ENCODE measurements around the gene SLC38A8.

SLC38A8 gene

DNA sequence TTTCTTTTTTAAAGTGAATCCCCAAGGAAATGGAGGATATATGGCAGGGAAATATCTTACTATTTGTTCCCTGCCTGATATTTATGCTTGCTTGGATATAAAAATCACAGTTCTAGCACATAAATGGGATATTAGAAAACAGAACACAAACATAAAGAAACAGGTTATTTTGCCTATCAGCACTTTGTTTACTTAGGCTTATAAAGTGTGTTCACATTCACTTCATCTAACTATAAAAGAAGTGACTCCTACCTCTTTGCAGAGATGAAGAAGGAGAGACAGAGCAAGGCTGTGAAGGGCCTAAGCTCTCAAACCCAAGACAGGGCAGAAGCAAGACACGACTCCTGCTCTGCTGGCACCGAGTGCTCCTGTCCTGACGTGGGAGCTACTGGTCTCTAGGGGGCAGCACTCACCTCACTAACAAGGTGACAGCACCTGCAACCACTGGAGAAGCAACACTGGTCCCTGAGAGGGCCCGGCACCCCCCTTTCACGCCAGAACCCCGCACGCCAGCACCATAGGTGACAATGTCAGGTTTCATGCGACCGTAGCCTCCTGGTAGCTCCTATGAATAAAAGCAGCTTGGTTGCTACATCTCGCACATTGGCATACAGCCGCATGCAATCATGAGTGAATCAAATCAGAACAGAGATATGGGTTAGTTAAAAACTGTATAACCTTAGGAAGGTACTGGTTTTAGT is 42.1 kb upstream of the SLC38A8 start:
- Histone ChIP-seq H3K36me3 (ENCODE audit: control insufficient read depth in 1 of 2, insufficient read depth in 2 of 2, low read length in 2 of 2) (peaks cover 42 to 85% of the 10 kb centered on the region in 2 donors), H3K27ac (ENCODE audit: low read depth, low read length) (no peak overlapping the region), H3K4me3 (ENCODE audit: low read depth in 1 of 2, low read length in 2 of 2) (no peak overlapping the region), H3K27me3 (ENCODE audit: control insufficient read depth in 1 of 2, insufficient read depth in 2 of 2, low read length in 2 of 2) (no peaks in the 10 kb centered on the region), H3K4me1 (ENCODE audit: control insufficient read depth in 1 of 2, insufficient read depth in 2 of 2, low read length in 2 of 2) (peaks cover 12 to 17% of the 10 kb centered on the region in 2 donors), H3K9me3 (ENCODE audit: control insufficient read depth in 1 of 2, low read length in 2 of 2) (no peaks in the 10 kb centered on the region), H3K9ac (ENCODE audit: low read depth in 1 of 2, low read length in 2 of 2) (no peak overlapping the region)

DNA sequence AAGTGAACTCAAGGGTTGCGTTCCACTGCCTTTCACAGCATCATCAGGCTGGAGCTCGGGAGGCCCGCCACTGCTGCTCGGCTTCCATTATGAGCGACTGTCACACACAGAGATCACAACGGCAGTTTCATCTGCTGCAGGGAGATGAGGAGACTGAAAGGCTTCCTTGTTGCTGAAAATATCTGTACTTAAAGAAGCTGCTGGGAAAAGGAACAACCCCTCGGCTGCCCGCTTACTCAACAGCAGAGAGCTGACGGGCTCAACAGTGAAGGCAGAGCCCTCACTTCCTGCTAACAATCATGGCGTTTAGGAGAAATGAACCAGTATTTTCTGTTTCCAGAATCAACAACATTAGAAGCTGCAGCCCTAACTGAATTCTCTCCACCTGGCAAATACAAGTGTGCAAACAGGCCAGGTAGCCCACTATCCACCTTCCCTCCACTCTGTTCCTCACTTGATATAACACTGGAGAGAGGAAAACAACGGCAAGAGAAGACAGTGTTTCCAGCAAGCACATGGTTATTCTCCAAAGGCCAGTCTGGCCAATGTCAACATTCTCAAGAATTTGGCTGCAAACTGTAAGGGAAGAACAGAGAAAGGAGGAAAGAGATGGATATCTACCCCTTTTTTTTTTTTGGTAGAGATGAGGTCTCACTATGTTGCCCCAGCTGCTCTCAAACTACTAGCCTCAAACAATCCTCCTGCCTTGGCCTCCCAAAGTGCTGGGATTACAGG is 40.4 kb upstream of the SLC38A8 start:
- Histone ChIP-seq H3K36me3 (ENCODE audit: control insufficient read depth in 1 of 2, insufficient read depth in 2 of 2, low read length in 2 of 2) (peaks cover 45 to 81% of the 10 kb centered on the region in 2 donors), H3K27ac (ENCODE audit: low read depth, low read length) (no peak overlapping the region), H3K27me3 (ENCODE audit: control insufficient read depth in 1 of 2, insufficient read depth in 2 of 2, low read length in 2 of 2) (no peaks in the 10 kb centered on the region), H3K4me3 (ENCODE audit: low read depth in 1 of 2, low read length in 2 of 2) (no peak overlapping the region), H3K9ac (ENCODE audit: low read depth in 1 of 2, low read length in 2 of 2) (no peak overlapping the region), H3K9me3 (ENCODE audit: control insufficient read depth in 1 of 2, low read length in 2 of 2) (no peaks in the 10 kb centered on the region), H3K4me1 (ENCODE audit: control insufficient read depth in 1 of 2, insufficient read depth in 2 of 2, low read length in 2 of 2) (peaks cover 1 to 7% of the 10 kb centered on the region in 2 donors)

DNA sequence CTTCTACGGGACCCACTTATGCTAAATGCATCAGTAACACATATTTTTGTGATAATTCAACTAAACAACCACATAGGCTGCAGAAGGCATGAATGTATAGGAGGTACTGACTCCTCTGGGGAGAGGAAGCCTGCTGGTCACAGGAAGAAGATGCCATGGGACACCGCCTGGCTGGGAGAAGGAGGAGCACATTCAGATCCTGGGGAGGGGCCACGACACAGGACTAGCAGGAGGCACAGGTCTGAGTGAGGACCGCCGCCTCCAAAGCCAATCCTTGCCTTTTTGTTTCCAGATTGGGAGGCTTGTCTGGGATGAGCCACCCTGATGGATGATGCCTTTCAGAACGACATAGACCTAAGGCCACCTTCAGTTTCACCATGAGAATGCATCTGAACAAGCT is 39.5 kb upstream of the SLC38A8 start:
- Histone ChIP-seq H3K9me3 (ENCODE audit: control insufficient read depth in 1 of 2, low read length in 2 of 2) (no peaks in the 10 kb centered on the region), H3K9ac (ENCODE audit: low read depth in 1 of 2, low read length in 2 of 2) (no peak overlapping the region), H3K36me3 (ENCODE audit: control insufficient read depth in 1 of 2, insufficient read depth in 2 of 2, low read length in 2 of 2) (peaks cover 42 to 74% of the 10 kb centered on the region in 2 donors), H3K4me1 (ENCODE audit: control insufficient read depth in 1 of 2, insufficient read depth in 2 of 2, low read length in 2 of 2) (no peaks in the 10 kb centered on the region), H3K4me3 (ENCODE audit: low read depth in 1 of 2, low read length in 2 of 2) (no peak overlapping the region), H3K27me3 (ENCODE audit: control insufficient read depth in 1 of 2, insufficient read depth in 2 of 2, low read length in 2 of 2) (no peaks in the 10 kb centered on the region), H3K27ac (ENCODE audit: low read depth, low read length) (no peak overlapping the region)

DNA sequence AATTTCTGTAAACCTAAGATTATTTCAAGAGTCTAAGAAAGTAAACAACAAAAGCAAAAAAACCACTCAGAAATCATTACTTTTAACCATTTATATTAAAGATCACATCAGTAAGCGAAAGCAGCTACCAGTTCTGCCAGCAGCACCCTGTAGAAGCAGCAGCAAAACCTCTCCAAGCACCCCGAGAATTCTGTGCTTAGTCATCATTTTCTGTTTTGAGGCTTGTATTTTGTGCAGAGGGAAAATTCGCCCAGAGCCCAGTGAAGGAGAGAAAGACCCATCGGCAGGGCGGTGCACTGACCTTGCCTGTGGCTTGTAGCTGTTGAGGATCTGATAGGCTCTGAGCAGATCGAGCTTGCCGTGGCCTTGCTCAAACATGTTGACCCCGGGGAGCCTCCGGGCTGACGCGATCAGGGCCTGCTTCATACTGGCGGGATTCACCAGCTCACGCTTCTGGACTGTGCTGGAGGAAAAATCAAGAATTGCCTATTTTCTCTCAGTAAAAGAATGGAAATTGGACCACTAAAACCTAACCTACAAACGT is 38.9 kb upstream of the SLC38A8 start:
- H3K9me3 ChIP-seq (ENCODE audit: control insufficient read depth in 1 of 2, low read length in 2 of 2): no peaks in the 10 kb centered on the region
- H3K27ac ChIP-seq (ENCODE audit: low read depth, low read length): no peak overlapping the region
- no peak overlapping the region for H3K9ac ChIP-seq (ENCODE audit: low read depth in 1 of 2, low read length in 2 of 2)
- no peak overlapping the region for H3K4me3 ChIP-seq (ENCODE audit: low read depth in 1 of 2, low read length in 2 of 2)
- H3K36me3 ChIP-seq (ENCODE audit: control insufficient read depth in 1 of 2, insufficient read depth in 2 of 2, low read length in 2 of 2): peaks cover 36 to 74% of the 10 kb centered on the region in 2 donors
- no peaks in the 10 kb centered on the region for H3K27me3 ChIP-seq (ENCODE audit: control insufficient read depth in 1 of 2, insufficient read depth in 2 of 2, low read length in 2 of 2)
- no peaks in the 10 kb centered on the region for H3K4me1 ChIP-seq (ENCODE audit: control insufficient read depth in 1 of 2, insufficient read depth in 2 of 2, low read length in 2 of 2)

DNA sequence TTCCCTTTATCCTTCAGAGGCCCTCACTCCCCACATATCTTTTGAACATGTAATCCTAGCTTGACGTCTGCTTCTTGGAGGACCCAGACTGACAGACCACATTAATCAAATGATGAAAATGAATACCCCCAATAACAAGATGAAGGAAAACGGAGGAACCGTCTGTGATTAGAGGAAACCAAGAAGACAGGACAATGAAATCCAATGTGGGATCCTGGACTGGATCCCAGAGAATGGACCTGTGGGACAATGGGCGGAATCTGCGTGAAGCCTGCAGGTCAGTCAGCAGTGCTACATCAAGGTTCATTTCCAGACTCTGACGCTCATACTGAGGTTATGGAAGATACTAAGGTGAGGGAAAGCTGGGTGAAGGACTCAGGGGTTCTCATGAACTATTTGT is 38.2 kb upstream of the SLC38A8 start:
- no peaks in the 10 kb centered on the region for H3K9me3 ChIP-seq (ENCODE audit: control insufficient read depth in 1 of 2, low read length in 2 of 2)
- no peak overlapping the region for H3K4me3 ChIP-seq (ENCODE audit: low read depth in 1 of 2, low read length in 2 of 2)
- H3K9ac ChIP-seq (ENCODE audit: low read depth in 1 of 2, low read length in 2 of 2): no peak overlapping the region
- peaks cover 31 to 70% of the 10 kb centered on the region in 2 donors for H3K36me3 ChIP-seq (ENCODE audit: control insufficient read depth in 1 of 2, insufficient read depth in 2 of 2, low read length in 2 of 2)
- no peaks in the 10 kb centered on the region for H3K4me1 ChIP-seq (ENCODE audit: control insufficient read depth in 1 of 2, insufficient read depth in 2 of 2, low read length in 2 of 2)
- no peak overlapping the region for H3K27ac ChIP-seq (ENCODE audit: low read depth, low read length)
- no peaks in the 10 kb centered on the region for H3K27me3 ChIP-seq (ENCODE audit: control insufficient read depth in 1 of 2, insufficient read depth in 2 of 2, low read length in 2 of 2)

DNA sequence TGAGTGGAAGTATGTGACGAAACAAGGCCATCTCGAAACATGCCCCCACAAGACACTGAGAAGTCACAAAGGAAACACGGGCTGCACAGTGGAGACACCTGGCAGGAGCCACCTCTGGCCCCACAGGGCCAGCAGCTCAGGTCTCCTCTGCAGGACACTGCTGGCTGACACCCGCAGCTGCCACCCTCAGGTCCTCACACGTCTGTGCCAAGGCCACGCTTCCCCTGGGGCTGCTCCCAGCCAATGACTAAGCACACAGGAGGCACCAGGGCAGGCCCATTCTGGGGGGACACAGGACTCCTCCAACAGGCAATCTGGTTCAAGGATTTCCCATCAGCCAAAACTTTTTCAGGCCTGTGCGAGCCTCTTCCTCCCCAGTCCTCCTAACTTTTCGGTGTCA is 37.8 kb upstream of the SLC38A8 start:
- Histone ChIP-seq H3K27me3 (ENCODE audit: control insufficient read depth in 1 of 2, insufficient read depth in 2 of 2, low read length in 2 of 2) (no peaks in the 10 kb centered on the region), H3K9me3 (ENCODE audit: control insufficient read depth in 1 of 2, low read length in 2 of 2) (no peaks in the 10 kb centered on the region), H3K4me1 (ENCODE audit: control insufficient read depth in 1 of 2, insufficient read depth in 2 of 2, low read length in 2 of 2) (no peaks in the 10 kb centered on the region), H3K27ac (ENCODE audit: low read depth, low read length) (no peak overlapping the region), H3K9ac (ENCODE audit: low read depth in 1 of 2, low read length in 2 of 2) (no peak overlapping the region), H3K4me3 (ENCODE audit: low read depth in 1 of 2, low read length in 2 of 2) (no peak overlapping the region), H3K36me3 (ENCODE audit: control insufficient read depth in 1 of 2, insufficient read depth in 2 of 2, low read length in 2 of 2) (peaks cover 32 to 70% of the 10 kb centered on the region in 2 donors)

DNA sequence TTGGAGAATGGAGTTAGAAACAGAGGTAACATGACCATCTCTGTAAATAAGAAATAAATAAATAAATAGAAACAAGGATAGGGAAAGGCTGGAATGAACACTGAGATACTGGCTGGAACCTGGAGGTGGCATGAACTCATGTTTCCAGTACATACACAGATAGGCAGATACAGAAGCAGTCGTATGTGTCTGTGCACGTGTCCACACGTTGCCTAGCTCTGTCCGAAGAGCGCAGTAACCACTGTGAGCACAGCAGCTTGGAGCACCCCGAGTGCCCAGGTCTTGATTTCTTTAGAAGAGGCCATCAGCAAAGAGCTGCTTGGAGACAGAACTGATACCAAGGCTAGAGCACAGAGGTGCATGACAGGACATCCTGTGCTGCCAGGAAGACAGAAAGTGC is 37.1 kb upstream of the SLC38A8 start:
- Histone ChIP-seq H3K27me3 (ENCODE audit: control insufficient read depth in 1 of 2, insufficient read depth in 2 of 2, low read length in 2 of 2) (no peaks in the 10 kb centered on the region), H3K4me3 (ENCODE audit: low read depth in 1 of 2, low read length in 2 of 2) (no peak overlapping the region), H3K36me3 (ENCODE audit: control insufficient read depth in 1 of 2, insufficient read depth in 2 of 2, low read length in 2 of 2) (peaks cover 36 to 76% of the 10 kb centered on the region in 2 donors), H3K9me3 (ENCODE audit: control insufficient read depth in 1 of 2, low read length in 2 of 2) (no peaks in the 10 kb centered on the region), H3K27ac (ENCODE audit: low read depth, low read length) (no peak overlapping the region), H3K9ac (ENCODE audit: low read depth in 1 of 2, low read length in 2 of 2) (no peak overlapping the region), H3K4me1 (ENCODE audit: control insufficient read depth in 1 of 2, insufficient read depth in 2 of 2, low read length in 2 of 2) (no peaks in the 10 kb centered on the region)

DNA sequence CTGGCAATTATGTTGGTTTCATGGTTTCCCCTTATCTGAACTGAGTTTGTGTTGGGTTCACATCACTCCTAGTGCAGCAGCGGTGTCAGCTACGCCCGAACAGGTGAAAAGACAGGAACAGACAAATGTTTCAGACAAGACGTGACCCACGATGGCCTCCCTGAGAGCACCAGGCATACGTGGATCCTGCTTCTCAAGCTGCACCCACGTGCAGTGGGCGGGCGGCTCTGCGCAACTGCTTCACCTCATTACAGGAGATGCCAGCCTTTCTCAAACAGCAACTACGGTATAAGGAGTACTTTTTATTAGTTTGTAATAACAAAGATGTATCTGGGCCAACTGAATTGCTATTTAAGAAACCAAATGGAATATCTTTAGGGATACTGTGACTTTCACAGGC is 32.8 kb upstream of the SLC38A8 start:
- Histone ChIP-seq H3K9ac (ENCODE audit: low read depth in 1 of 2, low read length in 2 of 2) (no peak overlapping the region), H3K9me3 (ENCODE audit: control insufficient read depth in 1 of 2, low read length in 2 of 2) (no peaks in the 10 kb centered on the region), H3K27me3 (ENCODE audit: control insufficient read depth in 1 of 2, insufficient read depth in 2 of 2, low read length in 2 of 2) (no peaks in the 10 kb centered on the region), H3K36me3 (ENCODE audit: control insufficient read depth in 1 of 2, insufficient read depth in 2 of 2, low read length in 2 of 2) (peaks cover 40 to 75% of the 10 kb centered on the region in 2 donors), H3K4me3 (ENCODE audit: low read depth in 1 of 2, low read length in 2 of 2) (no peak overlapping the region), H3K4me1 (ENCODE audit: control insufficient read depth in 1 of 2, insufficient read depth in 2 of 2, low read length in 2 of 2) (no peaks in the 10 kb centered on the region), H3K27ac (ENCODE audit: low read depth, low read length) (no peak overlapping the region)

DNA sequence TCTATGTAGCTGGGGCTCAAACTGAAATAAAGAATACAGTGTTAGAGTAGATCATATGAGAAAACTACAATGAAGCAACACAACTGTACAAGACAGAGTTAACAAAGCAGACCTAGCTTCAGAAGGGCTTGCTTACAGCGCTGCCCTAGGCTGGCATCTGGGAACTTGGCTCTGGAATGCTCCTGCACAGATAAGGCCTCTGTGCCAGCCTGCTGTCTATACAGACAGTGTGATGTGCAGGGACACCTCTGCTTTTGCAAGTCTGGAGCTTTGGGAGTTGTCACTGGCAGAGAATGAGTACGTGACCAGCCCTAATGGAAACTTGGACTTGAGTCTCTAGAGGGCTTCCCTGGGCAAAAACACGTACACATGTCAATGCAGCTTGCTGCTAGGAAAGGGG is 32.1 kb upstream of the SLC38A8 start:
- no peak overlapping the region for H3K9ac ChIP-seq (ENCODE audit: low read depth in 1 of 2, low read length in 2 of 2)
- H3K4me1 ChIP-seq (ENCODE audit: control insufficient read depth in 1 of 2, insufficient read depth in 2 of 2, low read length in 2 of 2): no peaks in the 10 kb centered on the region
- H3K27me3 ChIP-seq (ENCODE audit: control insufficient read depth in 1 of 2, insufficient read depth in 2 of 2, low read length in 2 of 2): no peaks in the 10 kb centered on the region
- H3K9me3 ChIP-seq (ENCODE audit: control insufficient read depth in 1 of 2, low read length in 2 of 2): no peaks in the 10 kb centered on the region
- no peak overlapping the region for H3K27ac ChIP-seq (ENCODE audit: low read depth, low read length)
- peaks cover 41 to 75% of the 10 kb centered on the region in 2 donors for H3K36me3 ChIP-seq (ENCODE audit: control insufficient read depth in 1 of 2, insufficient read depth in 2 of 2, low read length in 2 of 2)
- no peak overlapping the region for H3K4me3 ChIP-seq (ENCODE audit: low read depth in 1 of 2, low read length in 2 of 2)

DNA sequence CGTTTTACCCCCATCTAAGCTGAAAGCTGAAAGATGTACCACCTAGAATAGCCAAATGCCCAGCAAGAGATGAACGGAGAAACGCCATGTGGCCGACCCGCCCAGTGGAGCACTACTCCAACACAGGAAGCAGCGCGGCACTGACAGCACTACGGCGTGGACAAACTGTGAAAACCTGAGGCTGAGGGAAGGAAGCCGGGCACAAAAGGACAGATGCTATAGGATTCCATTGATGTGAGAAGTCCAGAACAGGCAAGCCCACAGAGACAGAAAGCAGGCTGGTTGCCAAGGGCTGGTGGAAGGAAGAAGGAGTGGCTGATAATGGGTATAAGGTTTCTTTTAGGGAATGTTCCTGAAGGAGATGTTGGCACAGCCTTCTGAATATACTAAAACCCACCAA is 29.4 kb upstream of the SLC38A8 start:
- Histone ChIP-seq H3K4me3 (ENCODE audit: low read depth in 1 of 2, low read length in 2 of 2) (no peak overlapping the region), H3K9me3 (ENCODE audit: control insufficient read depth in 1 of 2, low read length in 2 of 2) (no peaks in the 10 kb centered on the region), H3K4me1 (ENCODE audit: control insufficient read depth in 1 of 2, insufficient read depth in 2 of 2, low read length in 2 of 2) (no peaks in the 10 kb centered on the region), H3K27ac (ENCODE audit: low read depth, low read length) (no peak overlapping the region), H3K27me3 (ENCODE audit: control insufficient read depth in 1 of 2, insufficient read depth in 2 of 2, low read length in 2 of 2) (no peaks in the 10 kb centered on the region), H3K36me3 (ENCODE audit: control insufficient read depth in 1 of 2, insufficient read depth in 2 of 2, low read length in 2 of 2) (peaks cover 56 to 88% of the 10 kb centered on the region in 2 donors), H3K9ac (ENCODE audit: low read depth in 1 of 2, low read length in 2 of 2) (no peak overlapping the region)
